OCI-LY1 (cell line): ENCODE data around the gene ANO2.

Source experiments
- EZH2 ChIP-seq: fragments of 200-600 bp; sonication (generic), shearing (Covaris generic); IDR thresholded peaks from 2 replicates; pipeline ENCODE4 v1.8.0; 2017; ENCODE audit warnings: borderline replicate concordance, mixed run types, mild to moderate bottlenecking, antibody characterized with exemption, low read length, moderate library complexity, mixed read lengths
- TF ChIP-seq, protein P1 (sequence below): fragments of 200-600 bp; sonication (generic), shearing (Covaris generic); IDR thresholded peaks from 2 replicates; pipeline ENCODE4 v1.5.1; 2017; ENCODE audit warnings: mild to moderate bottlenecking, antibody characterized with exemption, low read length, moderate library complexity, mixed read lengths

DNA sequence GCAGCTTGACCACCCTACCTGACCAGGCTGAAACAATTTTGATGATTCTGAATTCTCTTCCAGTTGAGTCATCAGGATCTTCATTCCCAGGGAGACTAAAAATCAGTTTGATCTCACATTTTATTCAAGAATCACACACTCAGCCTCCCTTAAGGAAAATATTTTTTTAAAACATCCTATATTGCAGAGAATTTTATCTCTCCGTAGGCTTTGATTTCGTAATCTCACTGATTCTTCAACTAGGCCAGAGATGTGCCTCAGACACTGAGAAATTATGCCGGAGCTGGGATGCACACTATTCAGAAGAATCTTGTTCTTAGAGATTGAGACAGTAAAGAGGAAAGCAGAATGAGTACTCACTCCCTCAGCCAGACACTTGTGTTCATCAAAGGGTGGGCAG lies 7.0 kb upstream of the ANO2 start:
- no peak for TF ChIP-seq EZH2
- TF ChIP-seq, protein P1, sequence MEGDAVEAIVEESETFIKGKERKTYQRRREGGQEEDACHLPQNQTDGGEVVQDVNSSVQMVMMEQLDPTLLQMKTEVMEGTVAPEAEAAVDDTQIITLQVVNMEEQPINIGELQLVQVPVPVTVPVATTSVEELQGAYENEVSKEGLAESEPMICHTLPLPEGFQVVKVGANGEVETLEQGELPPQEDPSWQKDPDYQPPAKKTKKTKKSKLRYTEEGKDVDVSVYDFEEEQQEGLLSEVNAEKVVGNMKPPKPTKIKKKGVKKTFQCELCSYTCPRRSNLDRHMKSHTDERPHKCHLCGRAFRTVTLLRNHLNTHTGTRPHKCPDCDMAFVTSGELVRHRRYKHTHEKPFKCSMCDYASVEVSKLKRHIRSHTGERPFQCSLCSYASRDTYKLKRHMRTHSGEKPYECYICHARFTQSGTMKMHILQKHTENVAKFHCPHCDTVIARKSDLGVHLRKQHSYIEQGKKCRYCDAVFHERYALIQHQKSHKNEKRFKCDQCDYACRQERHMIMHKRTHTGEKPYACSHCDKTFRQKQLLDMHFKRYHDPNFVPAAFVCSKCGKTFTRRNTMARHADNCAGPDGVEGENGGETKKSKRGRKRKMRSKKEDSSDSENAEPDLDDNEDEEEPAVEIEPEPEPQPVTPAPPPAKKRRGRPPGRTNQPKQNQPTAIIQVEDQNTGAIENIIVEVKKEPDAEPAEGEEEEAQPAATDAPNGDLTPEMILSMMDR, result no peak
